GM12874 (cell line): Measurements from ENCODE around the gene HIGD1C.

ENCODE experiments used
- TF ChIP-seq, protein P1 (sequence below): IDR thresholded peaks from 2 replicates; pipeline ENCODE4 v1.5.1; 2011; ENCODE audit warnings: low read depth, mild to moderate bottlenecking, control low read depth, low read length, moderate library complexity; ENCODE audit not compliant: insufficient read depth

The HIGD1C gene

GRCh38 chr12:51019927-51020326 lies 67.6 kb downstream of the HIGD1C start:
- TF ChIP-seq, protein P1, sequence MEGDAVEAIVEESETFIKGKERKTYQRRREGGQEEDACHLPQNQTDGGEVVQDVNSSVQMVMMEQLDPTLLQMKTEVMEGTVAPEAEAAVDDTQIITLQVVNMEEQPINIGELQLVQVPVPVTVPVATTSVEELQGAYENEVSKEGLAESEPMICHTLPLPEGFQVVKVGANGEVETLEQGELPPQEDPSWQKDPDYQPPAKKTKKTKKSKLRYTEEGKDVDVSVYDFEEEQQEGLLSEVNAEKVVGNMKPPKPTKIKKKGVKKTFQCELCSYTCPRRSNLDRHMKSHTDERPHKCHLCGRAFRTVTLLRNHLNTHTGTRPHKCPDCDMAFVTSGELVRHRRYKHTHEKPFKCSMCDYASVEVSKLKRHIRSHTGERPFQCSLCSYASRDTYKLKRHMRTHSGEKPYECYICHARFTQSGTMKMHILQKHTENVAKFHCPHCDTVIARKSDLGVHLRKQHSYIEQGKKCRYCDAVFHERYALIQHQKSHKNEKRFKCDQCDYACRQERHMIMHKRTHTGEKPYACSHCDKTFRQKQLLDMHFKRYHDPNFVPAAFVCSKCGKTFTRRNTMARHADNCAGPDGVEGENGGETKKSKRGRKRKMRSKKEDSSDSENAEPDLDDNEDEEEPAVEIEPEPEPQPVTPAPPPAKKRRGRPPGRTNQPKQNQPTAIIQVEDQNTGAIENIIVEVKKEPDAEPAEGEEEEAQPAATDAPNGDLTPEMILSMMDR, result no peak
